Activated naive CD4-positive, alpha-beta T cell treated with anti-CD3 and anti-CD28 coated beads, Interleukin-2, amount 50 U/mL, for 72 hours (primary cell): ENCODE measurements around the gene KISS1R. TPM values are rescaled to one million over a fixed set of nuclear protein-coding genes. Genes with fewer than 3 reads are reported as not detected.

Source experiments
- ATAC-seq, 2 donors: fragments of 150-1000 bp; cut with Tn5 transposase; 2 replicates each; pipeline ENCODE4 v1.10.0; 2021; ENCODE audit warnings: mild to moderate bottlenecking in 2 of 2, moderate library complexity in 2 of 2
- DNase-seq, 2 donors: peaks; one replicate each; pipeline ENCODE4 v3.0.0; 2021 to 2022; ENCODE audit warnings: low spot score in 2 of 2
- H3K27ac Mint-ChIP-seq, 2 donors: one replicate each; pipeline ENCODE4 v1.8.0; 2022; ENCODE audit warnings: mild to moderate bottlenecking in 2 of 2, mixed read lengths in 2 of 2
- H3K36me3 Mint-ChIP-seq, 2 donors: one replicate each; pipeline ENCODE4 v1.8.0; 2022; ENCODE audit warnings: mixed read lengths in 2 of 2
- H3K9me3 Mint-ChIP-seq, 2 donors: one replicate each; pipeline ENCODE4 v1.8.0; 2022; ENCODE audit warnings: mixed read lengths in 2 of 2
- total RNA-seq, 2 donors: library from RNA; stranded (reverse); gene quantifications; one replicate each; pipeline ENCODE4 v1.2.3, GENCODE V29; 2022

KISS1R gene
- total RNA-seq, 2 donors from 2014 or later: 10.9 to 32.4 TPM

- Mint-ChIP-seq H3K36me3 (peaks cover 0 to 4% of the 10 kb centered on the region in 2 donors), H3K27ac (peak overlapping the region; percentile 93 to 97), H3K9me3 (no peaks in the 10 kb centered on the region)
- DNase-seq: no peak
- ATAC-seq: no peak
These were observed 24.8 kb upstream of the KISS1R start for GRCh38 chr19:892243-892893.

- H3K36me3 Mint-ChIP-seq: peaks cover 0 to 4% of the 10 kb centered on the region in 2 donors
- no peaks in the 10 kb centered on the region for H3K9me3 Mint-ChIP-seq
- DNase-seq (peak; percentile 88 to 90), ATAC-seq (peak; percentile 95 to 96)
- peak within 1 kb of the TSS; percentile 97 to 100 for H3K27ac Mint-ChIP-seq
These were observed 24.0 kb upstream of the KISS1R start, which contains the start of the genes MED16 and RNU6-9 for GRCh38 chr19:892894-893689. MED16 (minus strand) TSS chr19:893187; CDS start chr19:891131, 2,056 bp downstream. RNU6-9 (plus strand) TSS chr19:893484.

DNA sequence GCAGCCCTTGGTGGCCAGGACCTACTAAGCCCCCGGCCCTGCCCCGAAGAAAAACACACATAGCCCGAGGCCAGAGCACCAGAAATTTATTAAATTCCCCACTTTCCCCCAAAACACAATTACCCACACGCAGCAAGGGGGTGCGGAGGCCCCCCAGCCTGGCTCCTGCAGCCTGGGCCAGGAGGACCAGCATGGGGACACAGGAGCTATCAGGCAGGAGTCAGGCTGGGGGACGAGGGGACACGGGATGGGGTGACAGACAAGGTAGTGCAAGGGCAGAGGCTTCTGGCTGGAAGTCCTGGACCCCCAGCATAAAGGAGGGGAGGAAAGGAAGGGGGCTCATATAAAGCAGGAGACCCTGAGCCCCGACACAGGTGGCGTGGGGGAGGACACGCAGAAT is 20.7 kb upstream of the KISS1R start:
- Mint-ChIP-seq H3K9me3 (no peaks in the 10 kb centered on the region), H3K36me3 (peaks cover 0 to 4% of the 10 kb centered on the region in 2 donors), H3K27ac (peak overlapping the region in 1 of 2 donors; percentile 64)
- DNase-seq (no peak), ATAC-seq (no peak)

DNA sequence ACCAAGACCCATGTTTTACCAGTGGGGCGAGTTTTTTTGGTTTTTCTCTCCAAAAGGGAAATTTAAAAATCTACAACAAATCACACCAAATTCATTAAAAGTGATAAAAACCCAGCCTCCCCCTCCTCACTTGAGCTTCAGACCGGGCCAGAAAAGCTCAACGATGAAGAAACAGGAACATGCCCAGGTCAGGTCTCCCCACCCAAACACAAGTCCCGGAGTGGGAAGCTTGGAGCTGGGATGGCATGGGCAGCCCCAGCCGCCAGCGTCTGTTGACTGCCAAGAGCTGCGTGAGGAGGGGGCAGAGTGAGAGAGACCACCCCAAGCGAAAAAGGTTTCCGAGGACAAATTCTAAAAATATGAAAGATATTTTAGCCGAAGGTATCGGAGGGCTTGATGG is 20.1 kb upstream of the KISS1R start:
- DNase-seq (no peak), ATAC-seq (no peak)
- peak overlapping the region in 1 of 2 donors; percentile 64 for H3K27ac Mint-ChIP-seq
- H3K9me3 Mint-ChIP-seq: no peaks in the 10 kb centered on the region
- H3K36me3 Mint-ChIP-seq: peaks cover 0 to 4% of the 10 kb centered on the region in 2 donors

GRCh38 chr19:897442-898039 is 19.6 kb upstream of the KISS1R start:
- ATAC-seq (no peak), DNase-seq (no peak)
- H3K9me3 Mint-ChIP-seq: no peaks in the 10 kb centered on the region
- no peak overlapping the region for H3K27ac Mint-ChIP-seq
- peaks cover 0 to 4% of the 10 kb centered on the region in 2 donors for H3K36me3 Mint-ChIP-seq

GRCh38 chr19:898663-899062 is 18.5 kb upstream of the KISS1R start:
- H3K27ac Mint-ChIP-seq: no peak overlapping the region
- no peaks in the 10 kb centered on the region for H3K9me3 Mint-ChIP-seq
- peak in 1 of 2 donors; percentile 17 for ATAC-seq
- DNase-seq: peak in 1 of 2 donors; percentile 27
- no peaks in the 10 kb centered on the region for H3K36me3 Mint-ChIP-seq

DNA sequence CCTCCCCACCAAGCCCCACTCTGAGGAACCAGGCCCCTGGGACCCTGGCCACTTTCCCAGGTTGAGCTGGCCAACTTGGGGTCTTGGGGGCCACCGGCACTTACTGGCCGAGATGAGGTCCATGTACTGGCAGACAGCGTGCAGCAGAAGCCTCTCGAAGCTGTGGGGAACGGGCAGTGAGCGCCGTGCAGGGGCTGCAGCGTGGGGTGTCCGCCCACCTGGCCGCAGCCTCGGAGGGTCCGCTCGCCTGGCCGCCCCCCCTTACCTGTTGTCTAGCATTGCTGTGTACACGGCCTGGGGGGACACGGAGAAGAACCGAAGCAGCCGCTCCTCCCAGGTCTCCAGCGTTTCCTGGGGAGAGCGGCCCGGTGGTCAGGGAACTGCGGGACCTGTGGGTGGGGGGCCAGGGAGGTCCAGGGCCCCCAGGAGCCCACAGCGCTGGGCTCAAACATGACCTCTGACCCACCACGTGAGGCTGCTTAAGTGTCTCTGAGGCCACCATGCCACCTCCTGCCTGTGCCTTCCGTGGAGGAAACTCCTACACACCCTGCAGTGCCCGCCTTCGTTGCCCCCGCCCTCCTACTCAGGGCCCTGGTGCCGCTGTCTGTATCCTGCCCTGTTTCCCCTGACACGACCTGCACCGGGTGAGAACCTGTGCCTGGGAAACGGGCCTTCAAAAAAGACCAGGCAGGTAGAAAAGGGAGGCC is 17.6 kb upstream of the KISS1R start:
- Mint-ChIP-seq H3K36me3 (no peaks in the 10 kb centered on the region), H3K27ac (no peak overlapping the region), H3K9me3 (no peaks in the 10 kb centered on the region)
- ATAC-seq: no peak
- no peak for DNase-seq

GRCh38 chr19:900043-900301 is 17.2 kb upstream of the KISS1R start:
- DNase-seq (no peak), ATAC-seq (peak; percentile 6 to 29)
- Mint-ChIP-seq H3K27ac (no peak overlapping the region), H3K36me3 (no peaks in the 10 kb centered on the region), H3K9me3 (no peaks in the 10 kb centered on the region)

DNA sequence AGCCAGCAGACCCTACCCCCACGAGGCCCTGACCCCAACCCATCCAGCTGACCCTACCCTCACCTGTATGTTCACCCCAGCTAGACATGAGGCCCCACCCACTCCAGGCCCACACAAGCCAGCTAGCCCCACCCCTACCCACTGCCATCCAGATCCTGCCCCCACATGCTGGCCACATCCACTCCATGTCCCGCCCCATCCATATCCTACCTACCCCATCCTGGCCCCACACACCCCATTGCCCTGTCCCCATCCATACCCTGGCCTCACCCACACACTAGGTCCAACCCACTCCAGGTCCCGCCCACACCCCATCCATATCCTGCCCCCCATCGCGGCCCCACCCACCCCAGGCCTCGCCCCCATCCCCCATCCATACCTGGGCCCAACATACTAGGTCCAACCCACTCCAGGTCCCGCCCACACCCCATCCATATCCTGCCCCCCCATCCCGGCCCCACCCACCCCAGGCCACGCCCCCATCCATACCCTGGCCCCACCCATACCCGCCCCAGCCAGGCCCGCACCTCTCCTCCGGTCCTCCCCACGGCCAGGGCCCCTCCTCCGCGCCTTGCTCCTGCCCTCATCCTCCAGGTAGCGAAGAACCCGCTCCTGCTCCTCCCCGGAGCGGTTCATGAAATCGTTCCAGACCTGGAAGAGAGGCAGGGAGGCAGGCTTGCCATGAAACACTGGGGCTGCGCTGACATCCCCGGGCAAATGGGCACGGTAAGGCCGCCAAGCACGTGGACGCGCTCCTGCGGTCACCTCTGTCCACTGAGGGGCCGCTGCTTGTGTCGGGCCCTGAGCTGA is 16.6 kb upstream of the KISS1R start:
- no peaks in the 10 kb centered on the region for H3K36me3 Mint-ChIP-seq
- H3K9me3 Mint-ChIP-seq: no peaks in the 10 kb centered on the region
- ATAC-seq (peak; percentile 32 to 75), DNase-seq (peak in 1 of 2 donors; percentile 35)
- peak overlapping the region in 1 of 2 donors; percentile 29 for H3K27ac Mint-ChIP-seq

GRCh38 chr19:901216-902092 is 15.7 kb upstream of the KISS1R start:
- Mint-ChIP-seq H3K9me3 (no peaks in the 10 kb centered on the region), H3K36me3 (no peaks in the 10 kb centered on the region), H3K27ac (peak overlapping the region in 1 of 2 donors; percentile 14)
- no peak for ATAC-seq
- DNase-seq: no peak

DNA sequence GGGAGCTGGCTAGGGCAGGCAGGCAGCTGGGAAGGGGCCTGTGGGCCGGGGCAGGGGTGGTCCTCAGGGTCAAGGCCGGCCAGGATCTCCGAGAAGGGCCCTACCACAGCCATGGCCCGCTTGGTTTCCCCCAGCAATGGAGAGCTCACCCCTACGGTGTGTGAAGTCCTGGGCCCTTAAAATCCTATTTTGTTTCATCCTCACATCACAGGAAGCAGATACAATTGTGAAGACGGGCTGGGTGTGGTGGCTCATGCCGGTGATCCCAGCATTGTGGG is 15.1 kb upstream of the KISS1R start:
- no peaks in the 10 kb centered on the region for H3K36me3 Mint-ChIP-seq
- DNase-seq (no peak), ATAC-seq (no peak)
- no peak overlapping the region for H3K27ac Mint-ChIP-seq
- no peaks in the 10 kb centered on the region for H3K9me3 Mint-ChIP-seq

DNA sequence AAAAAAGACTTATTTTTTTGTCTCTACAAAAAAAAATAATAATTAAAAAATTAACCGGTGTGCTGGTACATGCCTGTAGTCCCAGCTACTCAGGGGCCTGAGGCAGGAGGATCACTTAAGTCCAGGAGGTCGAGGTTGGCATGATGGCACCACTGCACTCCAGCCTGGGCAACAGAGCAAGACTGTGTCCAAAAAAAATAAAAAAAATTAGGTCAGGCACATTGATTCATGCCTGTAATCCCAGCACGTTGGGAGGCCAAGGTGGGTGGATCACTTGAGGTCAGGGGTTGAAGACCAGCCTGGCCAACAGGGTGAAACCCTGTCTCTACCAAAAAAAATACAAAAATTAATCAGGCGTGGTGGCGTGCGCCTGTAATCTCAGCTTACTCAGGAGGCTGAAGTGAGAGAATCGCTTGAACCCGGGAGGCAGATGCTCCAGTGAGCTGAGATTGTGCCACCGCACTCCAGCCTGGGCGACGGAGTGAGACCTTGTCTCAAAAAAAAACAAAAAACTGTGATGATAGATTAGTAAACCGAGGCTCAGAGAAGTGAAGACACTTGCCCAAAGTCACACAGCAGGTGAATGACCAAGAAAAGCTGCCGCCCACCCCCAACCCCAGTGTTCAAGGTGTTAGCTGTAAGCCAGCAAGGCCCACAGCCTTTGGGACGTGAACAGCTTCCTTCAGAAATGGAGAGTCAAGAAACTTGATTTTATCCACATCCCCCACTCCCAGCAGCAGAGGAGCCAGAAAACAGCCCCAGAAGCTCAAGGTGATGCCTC is 14.5 kb upstream of the KISS1R start:
- Mint-ChIP-seq H3K9me3 (no peaks in the 10 kb centered on the region), H3K36me3 (no peaks in the 10 kb centered on the region), H3K27ac (peak overlapping the region in 1 of 2 donors; percentile 72)
- DNase-seq (no peak), ATAC-seq (no peak)

DNA sequence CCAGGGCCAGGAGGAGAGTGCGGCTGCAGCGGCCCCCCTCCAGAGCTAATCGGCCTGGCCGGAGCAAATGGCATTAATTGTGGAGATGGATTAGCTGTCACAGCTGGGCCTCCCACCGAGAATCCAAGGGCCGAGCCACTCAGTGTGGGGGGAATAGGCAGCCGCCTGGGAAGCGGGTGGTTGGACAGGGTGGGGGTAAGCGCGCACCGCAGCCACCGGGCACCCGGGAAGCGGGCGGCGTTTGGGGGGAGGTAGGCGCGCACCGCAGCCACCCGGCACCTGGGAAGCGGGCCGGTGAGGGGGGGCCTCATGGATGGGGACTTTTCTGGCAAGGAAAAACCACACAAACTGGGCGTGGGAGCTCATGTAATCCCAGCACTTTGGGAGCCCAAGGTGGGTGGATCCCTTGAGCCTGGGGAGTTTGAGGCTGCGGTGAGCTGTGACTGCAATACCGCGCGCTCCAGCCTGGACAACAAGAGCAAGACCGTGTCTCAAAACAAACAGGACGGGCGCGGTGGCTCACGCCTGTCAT is 13.8 kb upstream of the KISS1R start:
- peak overlapping the region in 1 of 2 donors; percentile 14 for H3K27ac Mint-ChIP-seq
- DNase-seq: no peak
- no peaks in the 10 kb centered on the region for H3K9me3 Mint-ChIP-seq

DNA sequence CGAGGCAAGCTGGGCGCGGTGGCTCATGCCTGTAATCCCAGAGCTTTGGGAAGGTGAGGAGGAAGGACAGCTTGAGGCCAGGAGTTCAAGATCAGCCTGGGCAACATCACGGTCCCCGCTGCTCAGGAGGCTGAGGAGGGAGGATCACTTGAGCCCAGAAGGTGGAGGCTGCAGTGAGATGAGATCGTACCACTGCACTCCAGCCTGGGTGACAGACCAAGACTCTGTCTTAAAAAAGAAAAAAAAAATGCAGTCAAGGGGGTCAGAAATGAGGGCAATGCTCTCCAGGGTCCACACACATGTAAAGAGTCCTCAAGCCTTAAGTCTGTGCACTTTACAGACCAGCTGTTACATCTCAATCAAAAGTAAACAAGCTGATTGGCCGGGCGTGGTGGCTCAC is 12.6 kb upstream of the KISS1R start:
- ATAC-seq (no peak), DNase-seq (no peak)
- H3K27ac Mint-ChIP-seq: peak overlapping the region; percentile 14 to 64
- no peaks in the 10 kb centered on the region for H3K9me3 Mint-ChIP-seq
- peaks cover 0 to 6% of the 10 kb centered on the region in 2 donors for H3K36me3 Mint-ChIP-seq

More for the DNA sequence above, 13.8 kb upstream of the KISS1R start:
- H3K36me3 Mint-ChIP-seq: no peaks in the 10 kb centered on the region
- no peak for ATAC-seq

- H3K27ac Mint-ChIP-seq: peak overlapping the region; percentile 95 to 97
- H3K9me3 Mint-ChIP-seq: no peaks in the 10 kb centered on the region
- ATAC-seq (peak in 1 of 2 donors; percentile 43), DNase-seq (no peak)
- peaks cover 0 to 9% of the 10 kb centered on the region in 2 donors for H3K36me3 Mint-ChIP-seq
These were observed 10.7 kb upstream of the KISS1R start for GRCh38 chr19:906480-906879.
